Fibroblast of peridontal ligament (primary cell): ENCODE measurements around the gene LYRM4.

ENCODE experiments used
- DNase-seq: peaks from one replicate; pipeline ENCODE4 v3.0.0-alpha.2; 2010; ENCODE audit errors: extremely low read depth

The LYRM4 gene

GRCh38 chr6:5260661-5261544 lies at the start of gene LYRM4, which contains the start of gene FARS2:
Gene LYRM4, minus strand, starts transcription at chr6:5260950. Its CDS starts 217 bp downstream, at chr6:5260733.
Gene FARS2, plus strand, starts transcription at chr6:5261513.
- DNase-seq, result peak; percentile 78

- DNase-seq, result no peak
These were observed 47.3 kb upstream of the LYRM4 start for GRCh38 chr6:5308066-5308465.

GRCh38 chr6:5307058-5307457 lies 46.3 kb upstream of the LYRM4 start:
- no peak for DNase-seq

- peak; percentile 60 for DNase-seq
These were observed 45.3 kb upstream of the LYRM4 start for GRCh38 chr6:5305968-5306626.

- DNase-seq, result no peak
These were observed 42.9 kb upstream of the LYRM4 start for GRCh38 chr6:5303682-5304081.

GRCh38 chr6:5302995-5303622 lies 42.4 kb upstream of the LYRM4 start:
- DNase-seq, result no peak

- DNase-seq, result peak; percentile 17
These were observed 41.6 kb upstream of the LYRM4 start for GRCh38 chr6:5302220-5302946.

GRCh38 chr6:5300206-5300764 lies 39.5 kb upstream of the LYRM4 start:
- DNase-seq, result no peak

- no peak for DNase-seq
These were observed 34.9 kb upstream of the LYRM4 start for GRCh38 chr6:5295623-5296022.

GRCh38 chr6:5294392-5295211 lies 33.9 kb upstream of the LYRM4 start:
- no peak for DNase-seq

GRCh38 chr6:5293692-5294091 lies 32.9 kb upstream of the LYRM4 start:
- no peak for DNase-seq

- DNase-seq, result no peak
These were observed 31.4 kb upstream of the LYRM4 start for GRCh38 chr6:5292154-5292553.

GRCh38 chr6:5290500-5290899 lies 29.8 kb upstream of the LYRM4 start:
- no peak for DNase-seq

GRCh38 chr6:5290097-5290496 lies 29.3 kb upstream of the LYRM4 start:
- no peak for DNase-seq

GRCh38 chr6:5287966-5288297 lies 27.2 kb upstream of the LYRM4 start:
- DNase-seq, result no peak

GRCh38 chr6:5287205-5287965 lies 26.6 kb upstream of the LYRM4 start:
- peak; percentile 81 for DNase-seq

GRCh38 chr6:5286780-5287179 lies 26.0 kb upstream of the LYRM4 start:
- no peak for DNase-seq

- DNase-seq, result no peak
These were observed 24.8 kb upstream of the LYRM4 start for GRCh38 chr6:5285526-5285925.

- no peak for DNase-seq
These were observed 24.3 kb upstream of the LYRM4 start for GRCh38 chr6:5285081-5285480.

- no peak for DNase-seq
These were observed 21.5 kb upstream of the LYRM4 start for GRCh38 chr6:5282191-5282623.
